Bone marrow (tissue), 2 donors: ENCODE results near the gene SRP72.
A peak's percentile ranks its signal among the peaks of the same experiment; 100 is the strongest.
"Not testable (repeated sequence)": the region's sequence is repeated elsewhere in the genome, so short reads cannot be mapped to it uniquely, and the experiment has no call there.

Experiments
- DNase-seq, 2 donors: peaks; one replicate each; lab custom pipeline; 2025; lab: John Stamatoyannopoulos, UW

The SRP72 gene

DNA sequence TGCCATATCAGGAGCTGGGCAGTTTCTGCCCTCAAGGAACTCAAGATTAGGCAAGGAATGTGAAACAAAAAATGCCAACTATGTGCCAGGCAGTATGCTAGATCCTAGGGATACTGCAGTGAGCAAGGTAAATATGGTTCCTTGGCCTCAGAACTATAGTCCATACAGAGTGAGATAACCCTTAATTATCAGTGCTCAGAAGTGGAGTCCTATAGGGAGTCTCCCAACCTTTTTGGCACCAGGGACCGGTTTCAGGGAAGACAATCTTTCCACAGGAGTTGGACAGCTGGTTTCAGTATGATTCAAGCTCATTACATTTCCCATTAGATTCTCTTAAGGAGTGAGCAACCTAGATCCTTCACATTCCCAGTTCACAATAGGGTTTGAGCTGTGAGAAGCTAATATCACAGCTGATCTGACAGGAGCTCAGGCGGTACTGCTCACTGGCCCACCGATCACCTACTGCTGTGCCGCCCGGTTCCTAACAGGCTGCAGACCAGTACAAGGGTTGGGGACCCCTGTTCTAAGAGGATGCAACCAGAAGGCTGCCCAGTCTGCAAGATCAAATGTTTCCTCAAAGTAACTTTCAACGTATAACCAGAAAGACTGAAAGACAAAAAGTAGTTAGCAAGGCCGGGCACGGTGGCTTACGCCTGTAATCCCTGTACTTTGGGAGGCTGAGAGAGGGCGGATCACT, 1.7 kb upstream of the SRP72 start:
- DNase-seq: no peak

DNA sequence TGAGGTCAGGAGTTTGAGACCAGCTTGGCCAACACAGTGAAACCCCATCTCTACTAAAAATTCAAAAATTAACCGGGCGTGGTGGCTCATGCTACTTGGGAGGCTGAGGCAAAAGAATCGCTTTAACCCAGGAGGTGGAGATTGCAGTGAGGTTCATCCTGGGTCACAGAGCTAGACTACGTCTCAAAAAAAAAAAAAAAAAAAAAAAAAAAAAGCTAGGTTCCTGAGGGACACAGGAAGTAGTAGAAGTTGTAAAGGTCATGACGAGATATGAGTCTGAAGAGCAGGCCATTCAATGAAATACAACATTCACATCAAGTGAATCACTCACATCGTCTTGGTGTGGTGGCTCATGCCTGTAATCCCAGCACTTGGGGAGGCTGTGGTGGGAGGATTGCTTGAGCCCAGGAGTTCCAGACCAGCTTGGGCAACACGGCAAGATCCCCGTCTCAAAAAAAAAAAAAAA, 1.1 kb upstream of the SRP72 start:
- not testable (repeated sequence) for DNase-seq

DNA sequence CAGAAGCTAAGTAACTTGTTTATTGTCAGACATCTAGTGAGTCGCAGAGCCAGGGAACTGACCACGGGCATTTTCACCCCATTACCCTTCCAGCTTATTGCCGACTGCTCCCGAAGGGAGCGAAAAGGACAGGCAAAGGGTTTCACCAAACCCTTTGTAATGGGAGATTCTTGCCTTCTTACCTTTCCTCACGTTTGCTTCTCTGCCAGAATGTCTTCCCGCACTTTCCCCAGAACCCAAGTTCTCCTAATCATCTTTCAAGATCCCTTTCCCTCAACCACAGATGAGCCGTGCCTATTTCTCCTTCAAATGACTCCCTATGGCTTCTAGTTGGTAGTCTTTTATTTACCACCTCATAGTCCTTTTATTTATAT, 520 bp upstream of the SRP72 start:
- no peak for DNase-seq

DNA sequence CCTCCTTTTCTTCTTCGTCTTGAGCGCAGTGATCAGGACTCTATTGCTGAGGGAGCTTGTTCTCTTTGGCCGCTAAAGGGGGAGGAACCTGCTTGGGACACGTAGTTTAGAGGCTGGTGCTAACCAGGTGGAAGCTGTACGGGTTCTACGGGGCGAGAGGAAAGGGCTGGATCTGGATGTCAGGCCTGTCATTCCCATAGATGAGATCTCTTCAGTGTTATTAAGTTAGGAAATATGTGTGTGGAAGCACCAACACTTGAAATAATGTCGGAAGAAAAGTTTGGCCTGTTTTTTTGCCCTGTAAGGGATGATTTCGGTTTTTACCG, 643 bp downstream of the SRP72 start:
- DNase-seq: no peak

DNA sequence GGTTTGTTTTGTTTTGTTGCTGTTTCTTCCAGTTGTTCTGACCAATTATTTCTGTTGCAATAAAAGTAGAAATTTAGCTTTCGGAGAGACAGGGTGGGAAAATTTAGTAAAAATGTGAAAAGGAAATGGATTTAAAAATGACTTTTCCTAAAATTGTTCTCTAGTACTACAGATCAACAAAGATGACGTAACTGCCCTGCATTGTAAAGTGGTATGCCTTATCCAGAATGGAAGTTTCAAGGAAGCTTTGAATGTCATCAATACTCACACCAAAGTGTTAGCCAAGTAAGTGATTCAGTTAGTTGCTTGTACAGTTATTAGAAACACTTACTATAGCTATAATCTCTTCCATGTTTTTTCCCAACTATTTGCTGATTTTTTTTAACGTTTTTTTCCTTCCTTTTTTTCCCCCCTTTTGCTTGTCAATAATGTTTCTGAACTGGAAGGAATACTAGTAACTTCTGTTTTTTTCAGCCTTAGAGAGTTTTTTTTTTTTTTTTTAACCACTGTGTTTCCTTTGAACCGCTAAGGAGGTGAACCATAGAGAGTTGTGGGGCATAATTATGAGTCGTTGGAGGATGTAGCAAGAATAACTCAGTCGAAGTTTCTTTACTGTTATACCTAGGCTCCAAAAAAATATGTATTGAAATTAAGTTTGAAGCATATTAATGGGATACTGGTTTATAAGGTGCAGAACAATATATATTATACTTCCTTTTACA, 2.2 kb downstream of the SRP72 start:
- DNase-seq: peak in 1 of 2 donors; percentile 38

DNA sequence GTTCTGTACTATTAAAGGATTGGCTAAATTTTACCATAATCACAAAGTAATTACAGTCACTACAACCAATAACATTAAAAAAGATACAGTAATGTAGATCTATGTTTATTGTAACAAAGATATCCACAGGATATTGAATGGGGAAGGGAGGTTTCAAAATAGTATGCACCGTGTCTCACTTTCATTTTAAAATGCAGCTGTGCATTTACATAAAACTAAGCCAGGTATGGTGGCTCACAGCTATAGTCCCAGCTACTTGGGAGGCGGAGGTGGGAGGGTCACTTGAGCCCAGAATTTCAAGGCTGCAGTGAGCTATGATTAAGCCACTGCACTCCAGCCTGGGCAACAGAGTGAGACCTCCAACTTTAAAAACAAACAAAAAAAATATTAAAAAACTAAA, 8.5 kb downstream of the SRP72 start:
- DNase-seq: no peak

DNA sequence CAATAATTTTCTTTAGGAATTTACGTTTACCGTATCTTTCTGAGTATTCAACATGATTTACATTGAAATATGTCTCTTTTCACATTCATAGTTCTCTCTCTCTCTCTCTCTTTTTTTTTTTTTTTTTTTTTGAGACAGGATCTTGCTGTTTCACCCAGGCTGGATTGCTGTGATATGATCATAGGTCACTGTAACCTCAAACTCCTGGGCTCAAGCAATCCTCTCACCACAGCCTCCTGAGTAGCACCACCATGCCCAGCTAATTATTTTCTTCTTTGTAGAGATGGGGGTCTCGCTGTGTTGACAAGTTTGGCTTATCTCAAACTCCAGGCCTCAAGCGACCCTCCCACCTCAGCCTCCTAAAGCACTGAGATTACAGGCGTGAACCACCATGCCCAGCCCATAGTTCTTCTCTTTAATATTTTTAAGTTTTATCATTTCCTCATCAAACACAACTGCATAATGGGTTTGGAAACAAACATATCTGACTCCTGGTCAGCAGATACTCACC, 9.8 kb downstream of the SRP72 start:
- no peak for DNase-seq

DNA sequence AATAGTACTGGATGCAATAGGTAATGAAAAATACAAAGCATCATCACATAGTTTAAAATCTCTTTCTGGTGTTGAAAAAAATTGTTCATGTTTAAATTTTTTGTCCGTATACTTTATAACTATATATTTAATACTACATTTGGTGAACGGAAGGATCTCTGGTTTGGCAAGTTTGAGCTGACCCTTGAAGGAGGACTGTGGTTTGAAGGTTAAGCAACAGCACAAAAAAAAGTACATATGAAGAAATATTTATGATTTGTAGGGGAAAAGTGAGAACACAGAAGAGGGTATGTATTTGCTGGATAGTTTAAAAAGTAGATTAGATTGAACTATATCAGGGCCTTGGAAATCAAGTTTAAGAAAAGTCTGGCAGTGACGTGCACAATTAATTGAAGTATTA, 13.3 kb downstream of the SRP72 start:
- no peak for DNase-seq

DNA sequence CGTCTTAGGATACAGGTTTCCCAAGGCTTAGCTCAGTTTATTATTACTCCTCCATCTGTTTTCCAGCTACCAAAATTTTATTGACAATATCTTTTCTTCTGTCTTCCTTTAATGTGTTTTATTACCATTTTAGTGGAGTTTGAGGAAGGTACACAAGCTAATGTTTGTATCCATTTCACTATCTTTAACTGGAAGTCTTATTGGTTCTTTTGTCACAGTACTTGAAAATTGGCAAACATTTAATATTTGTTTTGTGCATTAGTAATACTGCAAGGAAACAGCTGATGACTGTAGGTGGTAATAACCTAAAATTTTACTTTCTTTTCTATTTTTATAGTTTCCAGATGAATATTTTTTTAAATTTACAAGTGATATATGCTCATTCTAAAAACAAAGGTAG, 28.8 kb downstream of the SRP72 start:
- DNase-seq: no peak

DNA sequence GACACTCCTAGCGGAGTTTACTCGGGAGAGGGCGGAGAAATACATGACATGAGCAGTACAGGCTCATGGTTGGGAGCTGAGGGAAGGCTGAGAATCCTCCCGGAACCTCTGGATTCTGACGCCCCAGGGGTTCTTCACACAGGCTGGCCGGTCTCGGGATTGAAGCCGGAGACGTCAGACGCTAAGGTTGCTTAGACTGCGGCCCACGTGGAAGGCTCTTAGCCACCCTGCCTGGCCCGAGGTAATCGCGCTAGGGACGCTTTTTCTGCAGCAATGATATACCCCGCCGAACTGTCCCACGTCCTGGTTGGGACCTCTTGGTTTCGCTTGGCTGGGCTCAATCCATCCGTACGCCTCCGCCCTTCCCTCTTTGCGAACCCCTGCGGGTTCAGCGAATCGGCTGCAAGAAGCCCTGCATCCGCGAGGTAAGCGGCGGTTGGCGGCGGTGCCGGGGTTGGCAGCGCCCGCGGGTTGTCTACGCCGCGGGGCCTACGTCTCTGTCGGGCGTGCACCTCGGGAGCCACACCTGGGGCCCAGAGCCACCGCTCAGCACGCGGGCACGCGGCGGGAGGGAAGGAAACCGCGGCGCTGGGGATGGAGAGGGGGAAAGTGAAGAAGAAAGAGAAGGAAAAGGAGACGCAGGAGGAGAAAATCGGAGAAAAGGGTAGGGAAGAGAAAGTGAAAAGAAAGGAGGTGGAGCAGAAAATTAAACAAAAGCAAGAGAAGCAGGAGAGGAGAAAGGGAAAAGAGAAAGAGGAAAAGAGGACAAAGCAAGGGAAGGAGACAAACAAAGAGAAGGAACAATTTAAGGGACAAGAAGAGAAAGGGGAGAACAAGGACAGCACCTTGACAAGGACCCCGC, 38.1 kb downstream of the SRP72 start, which contains the start of gene ARL9:
Gene ARL9 (plus strand): TSS at position 523 of the 862 bp plus-strand sequence. CDS start 72 bp downstream, at position 595.
- peak in 1 of 2 donors; percentile 1 for DNase-seq

DNA sequence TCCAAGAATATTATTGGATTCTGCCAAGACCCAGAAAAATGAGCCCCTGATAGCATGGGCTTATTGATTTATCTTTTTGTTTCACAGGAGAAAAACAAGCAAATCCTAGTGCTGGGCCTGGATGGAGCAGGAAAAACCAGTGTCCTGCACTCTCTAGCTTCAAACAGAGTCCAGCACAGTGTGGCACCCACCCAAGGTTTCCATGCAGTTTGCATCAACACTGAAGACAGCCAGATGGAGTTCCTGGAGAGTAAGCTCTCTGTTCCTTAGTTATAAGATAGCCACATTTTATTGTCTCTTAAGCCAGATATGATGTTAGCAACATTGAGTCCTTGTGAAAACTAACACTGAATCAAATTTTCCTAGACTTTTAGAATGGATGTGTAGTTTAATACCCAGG, 43.7 kb downstream of the SRP72 start:
- no peak for DNase-seq

DNA sequence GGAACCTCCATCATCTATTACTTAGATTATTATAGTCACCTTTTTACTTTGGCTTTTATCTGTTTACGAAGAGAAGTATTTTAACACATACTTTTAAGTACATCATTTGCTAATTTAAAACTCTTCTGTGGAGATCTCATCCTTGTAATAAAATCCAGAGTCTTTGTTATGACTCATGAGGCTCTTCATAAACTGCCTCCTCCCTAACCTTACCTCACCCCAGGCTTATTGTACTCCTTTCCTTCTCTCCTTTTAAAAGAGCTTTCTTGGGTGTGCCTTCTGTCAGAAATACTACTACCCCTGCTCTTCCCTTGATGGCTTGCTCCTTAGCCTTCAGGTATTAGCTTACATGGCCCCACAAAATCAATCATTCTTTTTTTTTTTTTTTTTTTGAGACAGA, 44.7 kb downstream of the SRP72 start:
- no peak for DNase-seq

DNA sequence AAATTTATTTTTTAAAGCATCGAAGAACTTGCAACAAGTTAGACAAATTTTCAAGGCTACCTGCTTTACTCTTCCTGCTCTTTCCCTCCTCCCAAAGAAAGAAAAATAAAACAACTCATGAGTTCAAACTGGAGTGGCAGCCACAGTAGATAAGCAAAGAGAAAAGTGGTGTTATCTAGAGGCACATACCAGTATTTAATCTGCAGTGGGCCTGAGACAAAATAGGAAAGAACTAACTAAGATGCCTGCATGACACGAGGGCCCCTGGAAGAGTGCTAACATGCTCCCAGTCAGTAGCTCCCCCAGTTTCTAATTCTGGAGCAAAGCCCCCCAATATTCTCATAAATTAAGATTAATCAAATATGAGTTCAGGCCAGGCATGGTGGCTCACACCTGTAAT, 46.1 kb downstream of the SRP72 start:
- DNase-seq: no peak

DNA sequence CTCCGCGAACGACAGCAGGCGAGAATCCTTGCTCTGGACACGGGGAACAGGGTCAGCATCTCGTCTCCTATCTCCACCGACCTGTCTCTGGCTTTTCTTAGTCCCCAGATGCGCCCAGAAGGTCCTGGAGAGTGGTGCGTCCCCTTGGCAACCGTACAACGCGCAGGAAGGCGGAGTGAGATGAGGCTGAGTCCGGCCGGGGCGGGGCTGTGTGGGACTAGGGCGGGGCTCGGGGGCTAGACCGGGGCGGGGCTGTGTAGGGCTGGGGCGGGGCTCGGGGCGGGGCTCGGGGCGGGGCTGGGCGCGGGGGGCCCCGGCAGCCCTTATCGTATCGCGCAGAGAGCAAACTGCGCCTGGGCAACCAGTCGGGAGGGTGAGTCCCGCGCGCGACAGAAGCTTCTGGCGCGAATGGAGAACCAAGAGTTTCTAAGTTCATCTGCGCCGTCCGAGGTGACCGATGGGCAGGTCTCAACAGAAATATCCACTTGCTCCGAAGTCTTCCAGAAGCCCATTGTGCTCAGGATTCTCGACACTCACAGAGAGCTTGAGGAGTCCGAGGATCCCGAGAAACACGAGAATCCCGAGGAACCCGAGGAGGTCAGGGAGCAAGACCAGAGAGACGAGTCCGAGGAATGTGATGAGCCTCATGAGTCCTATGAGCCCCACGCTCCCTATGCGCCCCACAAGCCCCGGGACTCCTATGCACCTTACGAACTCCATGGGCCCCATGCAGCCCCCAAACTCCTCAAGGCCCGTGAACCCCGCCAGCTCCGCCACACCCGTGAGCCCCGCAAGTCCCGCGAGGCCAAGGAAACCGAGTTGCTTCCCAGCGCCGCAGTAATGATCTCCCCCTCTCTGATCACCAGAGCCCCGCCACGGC, 63.1 kb downstream of the SRP72 start:
- peak; percentile 44 to 64 for DNase-seq

DNA sequence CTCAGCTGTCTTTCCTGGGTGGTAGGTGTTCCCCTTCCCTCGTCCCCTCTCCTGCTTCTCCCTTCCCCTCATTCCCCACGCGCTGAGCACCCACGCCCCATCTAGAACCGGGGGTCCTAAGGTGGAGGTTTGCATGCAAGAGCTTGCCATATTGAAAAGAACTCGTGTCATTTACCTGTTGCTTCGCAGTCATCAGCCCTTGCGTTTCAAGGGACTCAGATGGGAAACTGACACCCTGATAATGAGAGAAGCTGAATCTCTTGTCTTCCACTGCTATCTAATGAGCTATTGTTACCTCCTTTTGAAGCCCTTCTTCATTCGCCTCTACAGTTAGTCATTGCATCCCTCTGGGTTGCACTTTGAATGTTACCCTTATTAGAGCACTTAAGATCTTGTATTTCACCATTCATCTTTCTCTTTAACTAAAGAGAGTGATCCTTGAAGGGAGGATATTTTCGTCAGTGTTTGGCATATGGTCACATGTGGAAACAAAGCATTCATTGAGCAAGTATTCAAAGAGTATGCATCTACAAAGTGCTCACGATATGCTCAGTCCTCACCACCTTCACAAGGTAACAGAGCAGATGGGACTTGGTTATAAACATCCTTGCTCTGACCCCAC, 63.8 kb downstream of the SRP72 start:
- DNase-seq: no peak

DNA sequence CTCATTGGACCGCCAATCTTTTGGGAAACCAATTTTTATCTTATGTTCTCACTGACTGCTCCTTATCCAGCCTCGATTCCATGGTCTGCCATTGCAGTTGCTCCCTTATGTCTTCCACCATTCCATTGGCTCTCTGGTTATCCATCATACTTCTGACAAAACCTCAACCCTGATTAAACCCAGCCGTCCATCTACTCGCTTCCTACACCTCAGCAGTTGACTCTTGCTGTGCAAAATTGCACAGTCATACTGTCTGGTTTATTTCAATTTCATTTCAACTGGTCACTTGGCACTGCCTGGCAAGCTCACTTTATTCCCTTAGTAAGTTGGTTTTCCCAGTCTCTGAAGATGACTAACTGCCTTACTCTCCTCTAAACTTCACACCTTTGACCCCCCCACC, 64.4 kb downstream of the SRP72 start:
- DNase-seq: no peak

DNA sequence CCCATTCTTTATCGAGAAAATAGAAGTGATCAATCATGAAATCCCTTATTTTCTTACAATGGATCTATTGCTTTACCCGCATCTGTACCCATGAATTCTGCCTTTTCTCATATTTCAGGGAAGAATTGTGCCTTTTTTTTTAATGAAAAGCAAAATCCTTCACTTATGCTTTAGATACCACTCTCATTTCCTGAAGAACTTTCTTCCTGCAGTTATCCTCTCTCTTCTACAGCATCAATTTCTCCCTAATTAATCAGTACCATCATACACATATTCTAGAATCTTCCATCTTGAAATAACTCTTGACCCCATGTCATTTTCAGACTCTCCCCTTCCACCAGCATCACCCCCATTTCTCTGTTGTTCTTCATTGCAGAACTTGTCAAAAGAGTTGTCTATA, 64.8 kb downstream of the SRP72 start:
- DNase-seq: no peak

DNA sequence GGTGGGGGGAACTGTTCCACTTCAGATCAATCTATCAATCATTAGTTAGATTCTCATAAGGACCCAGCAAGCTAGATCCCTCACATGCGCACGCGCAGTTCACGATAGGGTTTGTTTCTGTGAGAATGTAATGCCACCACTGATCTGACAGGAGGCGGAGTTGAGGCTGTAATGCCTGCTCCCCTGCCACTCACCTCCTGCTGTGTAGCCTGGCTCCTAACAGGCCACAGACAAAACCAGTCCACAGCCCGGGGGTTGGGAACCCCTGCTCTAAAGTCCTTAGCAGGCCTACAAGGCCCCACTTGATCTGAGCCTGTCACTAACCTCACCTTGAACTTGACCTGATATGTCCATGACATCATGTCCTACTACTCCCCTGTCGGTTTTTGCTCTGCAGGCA, 68.5 kb downstream of the SRP72 start:
- no peak for DNase-seq

DNA sequence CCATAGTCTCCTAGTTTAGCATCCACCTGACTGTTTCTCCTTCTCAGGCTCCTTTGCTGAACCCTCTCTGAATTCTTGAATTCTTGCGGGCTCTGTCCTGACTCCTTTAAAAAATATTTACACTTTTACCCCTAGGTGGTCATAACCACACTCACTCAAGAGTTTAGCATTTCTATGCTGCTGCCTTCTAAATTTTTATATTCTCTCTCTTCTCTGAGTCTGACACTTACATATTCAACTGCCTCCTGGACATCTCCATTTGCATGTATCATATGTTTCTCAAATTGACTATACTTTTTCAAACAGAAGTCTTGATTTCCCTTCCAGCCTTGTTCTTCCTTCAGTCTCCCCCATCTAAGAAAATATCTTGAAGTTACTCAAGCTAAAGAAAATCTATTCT, 69.7 kb downstream of the SRP72 start:
- no peak for DNase-seq

DNA sequence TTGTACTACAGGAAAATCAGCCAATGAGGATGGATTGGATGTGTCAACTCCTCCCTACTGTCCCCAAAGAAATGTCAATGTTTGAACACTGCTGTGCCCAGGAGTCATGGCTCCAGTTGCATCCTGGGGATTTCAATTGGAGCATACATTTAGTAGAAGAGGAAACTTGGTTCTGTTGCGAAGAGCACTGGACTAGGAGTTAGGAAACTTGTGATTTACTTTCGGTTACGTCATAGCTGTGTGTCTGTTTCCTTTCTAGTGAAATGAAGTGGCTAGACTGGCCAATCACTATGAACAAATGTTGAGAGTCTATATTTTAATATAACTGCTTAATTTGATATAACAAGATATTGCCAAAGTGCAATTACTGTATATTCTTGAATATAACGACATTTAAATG, 73.4 kb downstream of the SRP72 start:
- no peak for DNase-seq

DNA sequence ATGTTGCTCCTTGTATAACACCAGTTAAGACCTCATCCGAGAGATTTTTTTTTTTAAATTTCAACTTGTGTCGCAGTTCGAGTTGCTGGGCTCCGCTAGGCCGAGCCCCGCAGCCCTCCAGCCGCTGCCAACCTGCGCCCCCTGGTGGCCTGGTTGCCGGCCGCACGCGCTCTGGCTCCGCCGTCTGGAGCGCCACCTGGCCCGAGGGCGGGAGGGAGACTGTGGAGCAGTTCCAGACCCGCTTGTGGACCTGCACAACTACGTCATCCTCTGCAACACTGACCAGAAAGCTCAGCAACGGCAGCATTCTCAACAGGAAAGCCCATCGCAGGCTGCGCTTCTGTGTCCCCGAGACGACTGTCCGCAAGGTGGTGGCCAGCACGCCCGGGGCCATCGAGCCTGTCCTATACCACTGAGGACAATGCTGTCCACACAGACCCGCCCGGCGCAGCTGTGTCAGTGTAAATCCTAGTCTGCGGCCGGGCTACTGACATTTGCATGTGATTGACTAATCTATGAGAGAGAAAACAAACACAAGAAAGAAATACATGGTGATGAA, 77.2 kb downstream of the SRP72 start:
- DNase-seq: peak; percentile 47 to 70
